ENCODE data around the gene GUCY1B1. TPM values are rescaled to one million over a fixed set of nuclear protein-coding genes. Genes with fewer than 3 reads are reported as not detected.

The GUCY1B1 gene
- total RNA-seq, 6 experiments from 2014 or later: 0.07 TPM; not detected in 5

DNA sequence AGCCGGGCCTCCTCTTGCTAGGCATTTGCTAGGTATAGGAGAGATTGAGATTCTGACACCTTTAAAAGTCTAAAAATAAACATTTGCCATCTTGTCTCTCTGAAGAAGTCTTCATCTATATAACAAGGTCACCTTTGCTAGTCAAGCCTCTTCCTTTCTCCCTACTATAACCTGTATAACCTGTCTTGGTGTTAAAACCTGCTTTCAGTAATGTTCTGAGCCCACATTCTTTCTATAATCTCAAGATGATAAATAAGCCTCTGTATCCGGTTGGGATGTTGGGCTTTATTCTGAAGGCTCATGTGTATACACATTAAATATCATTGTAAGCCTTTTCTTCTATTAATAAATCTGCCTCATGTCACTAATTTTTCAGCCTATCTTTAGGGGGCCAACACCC is 97.1 kb downstream of the GUCY1B1 start:
- H3K9me3 Mint-ChIP-seq: peaks cover 5% of the 10 kb centered on the region; the same call in 1 of the 2 replicates
- no peaks in the 10 kb centered on the region; the same call in 1 of the 2 replicates for H3K4me1 Mint-ChIP-seq (ENCODE audit: low read depth)
- H3K36me3 Mint-ChIP-seq (ENCODE audit: low read depth): no peaks in the 10 kb centered on the region
- no peak overlapping the region for H3K27ac Mint-ChIP-seq
- no peak for DNase-seq
- H3K27me3 Mint-ChIP-seq (ENCODE audit: insufficient read depth): no peaks in the 10 kb centered on the region; the same call in 1 of the 2 replicates
- TF ChIP-seq, protein P1, sequence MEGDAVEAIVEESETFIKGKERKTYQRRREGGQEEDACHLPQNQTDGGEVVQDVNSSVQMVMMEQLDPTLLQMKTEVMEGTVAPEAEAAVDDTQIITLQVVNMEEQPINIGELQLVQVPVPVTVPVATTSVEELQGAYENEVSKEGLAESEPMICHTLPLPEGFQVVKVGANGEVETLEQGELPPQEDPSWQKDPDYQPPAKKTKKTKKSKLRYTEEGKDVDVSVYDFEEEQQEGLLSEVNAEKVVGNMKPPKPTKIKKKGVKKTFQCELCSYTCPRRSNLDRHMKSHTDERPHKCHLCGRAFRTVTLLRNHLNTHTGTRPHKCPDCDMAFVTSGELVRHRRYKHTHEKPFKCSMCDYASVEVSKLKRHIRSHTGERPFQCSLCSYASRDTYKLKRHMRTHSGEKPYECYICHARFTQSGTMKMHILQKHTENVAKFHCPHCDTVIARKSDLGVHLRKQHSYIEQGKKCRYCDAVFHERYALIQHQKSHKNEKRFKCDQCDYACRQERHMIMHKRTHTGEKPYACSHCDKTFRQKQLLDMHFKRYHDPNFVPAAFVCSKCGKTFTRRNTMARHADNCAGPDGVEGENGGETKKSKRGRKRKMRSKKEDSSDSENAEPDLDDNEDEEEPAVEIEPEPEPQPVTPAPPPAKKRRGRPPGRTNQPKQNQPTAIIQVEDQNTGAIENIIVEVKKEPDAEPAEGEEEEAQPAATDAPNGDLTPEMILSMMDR (IDR thresholded peaks at IDR 0.05): no peak
- no peak overlapping the region for H3K4me3 Mint-ChIP-seq

Other genes starting within 250 kb of the GUCY1B1 start
- not detected for gene GUCY1A1, start 92.2 kb upstream of the GUCY1B1 start, total RNA-seq (2021; fragmentation: NEBNext Ultra II Directional; extraction: Animal tissue kit (Norgen Biotek cat#: 25700))
- gene ASIC5, start 107.3 kb downstream of the GUCY1B1 start, total RNA-seq (2021; fragmentation: NEBNext Ultra II Directional; extraction: Animal tissue kit (Norgen Biotek cat#: 25700)): not detected
- gene TDO2, start 144.7 kb downstream of the GUCY1B1 start, total RNA-seq (2021; fragmentation: NEBNext Ultra II Directional; extraction: Animal tissue kit (Norgen Biotek cat#: 25700)): under 1 TPM in 1 of 6 experiments, not detected in 5; 0.33 TPM
- 1 to 10 TPM; 2.5 to 4.7 (median 2.6) TPM for gene CTSO, start 194.8 kb downstream of the GUCY1B1 start, total RNA-seq (2021; fragmentation: NEBNext Ultra II Directional; extraction: Animal tissue kit (Norgen Biotek cat#: 25700))